HG02759 (cell line): ENCODE data around the gene PSAPL1.

Experiments
- ATAC-seq: cut with Tn5 transposase; IDR thresholded peaks from one replicate; pipeline ENCODE4 v1.9.1; 2021; ENCODE audit warnings: mild to moderate bottlenecking, moderate library complexity; ENCODE audit not compliant: unreplicated experiment

PSAPL1 gene

DNA sequence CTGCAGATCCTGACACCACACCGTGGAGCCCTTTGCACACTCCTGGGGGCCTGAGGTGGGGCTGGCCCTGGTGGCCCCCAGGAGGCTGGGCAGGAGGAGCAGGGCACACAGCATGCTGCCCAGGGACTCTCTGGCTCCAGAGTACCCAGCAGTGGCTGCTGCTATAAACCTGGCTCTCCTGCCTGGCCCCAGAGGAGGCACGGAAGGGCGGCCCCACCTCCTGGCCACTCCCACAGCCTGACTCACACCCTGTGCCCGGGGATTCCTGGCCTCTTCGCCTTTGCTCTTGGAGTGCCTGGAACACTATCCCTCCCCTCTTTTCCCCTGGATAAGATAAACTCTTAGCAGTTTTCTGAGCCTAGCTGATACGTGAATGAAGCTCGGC is at the start of gene PSAPL1:
Gene PSAPL1, minus strand, starts transcription at position 165 of the 385 bp plus-strand sequence. Its CDS starts 51 bp downstream, at position 114.
- ATAC-seq: no peak

- ATAC-seq: no peak
Observed at GRCh38 chr4:7481227-7481626, 46.5 kb upstream of the PSAPL1 start.

GRCh38 chr4:7480423-7480822 is 45.7 kb upstream of the PSAPL1 start:
- no peak for ATAC-seq

- no peak for ATAC-seq
Observed at GRCh38 chr4:7478665-7479064, 43.9 kb upstream of the PSAPL1 start.

DNA sequence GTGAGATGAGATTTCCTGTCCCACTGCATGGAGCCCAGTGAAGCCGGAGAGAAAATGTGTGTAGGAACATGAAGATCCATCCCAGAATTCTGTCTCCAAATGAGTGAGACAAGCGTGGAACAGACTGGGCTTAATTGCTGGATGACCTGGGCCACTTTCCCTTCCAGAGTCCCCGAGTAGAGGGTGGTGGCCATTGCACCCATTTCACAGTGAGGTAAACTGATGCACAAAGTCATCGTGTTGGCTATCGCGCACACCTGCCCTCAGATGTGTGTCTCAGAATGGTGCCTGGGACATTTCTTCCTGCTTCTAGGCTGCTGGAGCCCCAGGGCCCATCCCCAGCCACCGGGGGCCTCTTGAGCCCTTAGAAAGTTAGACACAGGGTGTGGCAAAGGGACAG is 43.0 kb upstream of the PSAPL1 start:
- ATAC-seq: no peak

DNA sequence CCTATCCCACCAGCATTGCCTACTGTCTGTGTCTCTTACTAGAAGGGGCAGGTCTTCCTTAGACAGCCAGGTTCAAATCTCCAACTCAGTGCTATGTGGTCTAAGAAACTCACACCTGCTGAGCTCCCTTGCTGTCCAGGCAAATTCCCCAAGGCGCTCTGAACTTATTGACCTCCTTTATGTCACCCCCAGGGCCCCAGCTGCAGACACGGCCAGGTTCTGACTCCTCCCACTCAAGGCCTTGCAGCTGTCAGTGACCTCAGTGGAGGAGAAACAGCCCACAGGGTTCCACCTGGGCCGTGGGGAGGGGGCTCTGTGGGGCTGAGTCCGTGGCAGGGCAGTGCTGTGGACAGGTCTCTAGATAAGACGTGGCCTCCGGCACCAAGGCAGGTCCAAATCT is 42.1 kb upstream of the PSAPL1 start:
- ATAC-seq: no peak

GRCh38 chr4:7475207-7475606 is 40.5 kb upstream of the PSAPL1 start:
- ATAC-seq: no peak

- ATAC-seq: no peak
Observed at GRCh38 chr4:7474320-7474719, 39.6 kb upstream of the PSAPL1 start.

DNA sequence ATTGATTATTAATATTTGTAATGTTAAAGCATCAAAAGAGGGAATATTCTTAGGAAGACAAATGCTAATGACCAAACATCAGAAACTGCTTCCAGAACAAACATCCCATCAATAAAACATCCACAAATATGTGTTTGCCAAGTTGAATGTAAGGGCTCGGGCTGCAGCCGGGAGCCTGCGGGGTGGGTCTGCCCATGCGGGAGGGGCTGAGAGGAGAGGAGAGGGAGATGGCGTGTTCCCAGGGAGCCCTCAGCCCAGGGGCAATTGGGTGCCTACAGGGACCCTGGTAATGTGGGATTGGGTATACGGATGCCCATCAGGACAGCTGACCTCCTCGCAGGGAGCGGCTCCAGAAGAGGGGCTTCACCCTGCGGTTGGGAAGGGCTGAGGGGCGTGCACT is 38.4 kb upstream of the PSAPL1 start:
- no peak for ATAC-seq

- no peak for ATAC-seq
Observed at GRCh38 chr4:7472442-7473013, 37.8 kb upstream of the PSAPL1 start.

DNA sequence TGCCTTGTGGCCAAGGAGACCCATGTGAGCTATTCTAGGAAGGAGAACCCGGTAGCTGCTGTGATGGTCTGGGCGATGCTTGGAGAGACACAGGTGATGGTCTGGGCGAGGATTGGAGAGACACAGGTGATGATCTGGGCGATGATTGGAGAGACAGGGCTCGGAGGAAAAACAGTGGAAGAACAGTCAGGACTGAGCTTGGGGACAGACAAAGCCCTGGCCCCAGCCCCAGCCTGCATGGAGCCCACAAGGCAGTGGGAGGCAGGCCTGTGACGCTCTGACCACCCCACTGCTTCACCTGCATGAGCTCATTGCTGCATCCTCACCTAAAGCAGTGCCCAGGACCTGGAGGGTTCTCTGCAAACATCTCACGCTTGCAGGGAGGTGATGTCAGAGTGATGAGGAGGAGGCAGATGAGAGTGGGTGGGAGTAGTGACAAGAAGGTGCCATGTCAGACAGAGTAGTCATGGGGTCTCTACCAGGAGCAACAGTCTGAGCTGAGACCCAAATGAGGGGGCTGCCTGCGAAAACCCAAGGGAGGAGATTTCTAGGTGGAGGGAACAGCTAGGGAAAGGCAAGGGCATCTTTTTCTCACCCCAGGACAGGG is 35.9 kb upstream of the PSAPL1 start:
- ATAC-seq: no peak

DNA sequence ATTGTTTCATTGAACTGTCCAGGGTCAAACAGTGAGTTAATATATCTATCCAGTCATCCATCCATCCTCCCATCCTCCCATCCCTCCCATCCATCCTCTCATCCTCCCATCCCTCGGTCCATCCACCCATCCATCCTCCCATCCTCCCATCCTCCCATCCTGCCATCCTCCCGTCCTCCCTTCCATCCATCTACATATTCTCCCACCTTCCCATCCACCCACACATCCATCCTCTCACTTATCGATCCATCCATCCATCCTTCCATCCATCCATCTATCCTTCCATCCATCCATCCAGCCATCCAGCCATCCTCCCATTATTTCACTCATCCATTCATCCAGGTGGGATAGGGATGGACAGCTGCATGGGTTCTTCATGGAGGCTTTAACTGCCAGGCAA is 35.4 kb upstream of the PSAPL1 start:
- no peak for ATAC-seq

- ATAC-seq: no peak
Observed at GRCh38 chr4:7469023-7469422, 34.3 kb upstream of the PSAPL1 start.

DNA sequence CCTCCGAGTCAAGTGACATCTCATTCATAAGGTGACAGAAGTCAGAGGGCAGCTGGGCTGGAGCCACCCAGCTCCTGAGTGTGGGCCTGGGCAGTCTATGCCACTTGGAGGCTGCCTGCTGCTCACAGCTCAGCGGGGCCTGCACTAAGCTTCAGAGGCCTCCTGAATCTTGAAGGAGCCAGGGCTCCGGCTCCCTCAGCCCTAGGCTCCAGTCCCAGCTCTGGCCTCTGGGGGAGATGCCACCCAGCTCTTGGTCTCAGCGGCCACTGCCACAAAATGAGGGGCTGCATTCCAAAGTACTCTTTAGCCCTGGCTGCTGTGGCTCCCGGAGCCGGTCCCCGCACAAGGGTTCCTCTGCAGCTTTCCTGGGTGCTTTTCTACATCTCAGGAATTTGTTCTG is 32.7 kb upstream of the PSAPL1 start:
- no peak for ATAC-seq

- no peak for ATAC-seq
Observed at GRCh38 chr4:7466904-7467303, 32.2 kb upstream of the PSAPL1 start.

DNA sequence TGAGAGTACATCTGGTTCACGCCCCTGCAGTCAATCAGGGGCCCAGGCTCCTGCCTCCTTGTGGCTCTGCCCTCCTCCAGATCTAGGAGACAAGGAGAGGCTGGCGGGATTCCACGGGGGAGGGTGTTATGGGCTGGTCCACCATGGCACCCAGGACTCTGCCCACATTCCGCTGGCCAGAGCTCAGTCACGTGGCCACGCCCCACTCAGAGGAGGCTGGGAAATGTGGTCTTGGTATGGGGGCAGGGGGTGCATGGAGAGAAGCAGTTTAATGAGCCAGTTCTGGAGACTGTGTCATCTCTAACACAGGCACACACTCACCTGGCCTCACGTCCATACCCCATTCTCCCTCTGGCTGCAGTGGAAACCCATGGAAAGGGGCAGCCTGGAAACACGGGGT is 31.5 kb upstream of the PSAPL1 start:
- ATAC-seq: no peak

DNA sequence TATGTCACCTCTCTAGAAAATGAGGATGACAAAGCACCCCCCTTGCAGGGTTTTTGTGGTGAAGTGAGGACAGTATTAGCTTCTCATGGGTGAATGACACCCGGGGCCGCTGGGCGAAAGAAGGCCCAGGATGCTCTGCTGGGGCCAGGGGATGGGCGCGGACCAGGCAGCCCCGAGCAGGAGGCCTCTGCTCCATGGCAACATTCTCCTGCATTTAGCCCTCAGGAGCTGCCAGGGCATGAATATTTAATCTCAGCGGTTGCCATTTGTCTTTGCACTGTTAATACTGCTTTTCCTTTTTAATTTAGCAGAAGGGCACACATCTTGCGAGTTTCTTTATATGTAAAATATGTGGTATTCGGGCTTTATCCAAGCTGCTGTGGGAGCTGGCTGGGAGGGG is 30.3 kb upstream of the PSAPL1 start:
- ATAC-seq: no peak

DNA sequence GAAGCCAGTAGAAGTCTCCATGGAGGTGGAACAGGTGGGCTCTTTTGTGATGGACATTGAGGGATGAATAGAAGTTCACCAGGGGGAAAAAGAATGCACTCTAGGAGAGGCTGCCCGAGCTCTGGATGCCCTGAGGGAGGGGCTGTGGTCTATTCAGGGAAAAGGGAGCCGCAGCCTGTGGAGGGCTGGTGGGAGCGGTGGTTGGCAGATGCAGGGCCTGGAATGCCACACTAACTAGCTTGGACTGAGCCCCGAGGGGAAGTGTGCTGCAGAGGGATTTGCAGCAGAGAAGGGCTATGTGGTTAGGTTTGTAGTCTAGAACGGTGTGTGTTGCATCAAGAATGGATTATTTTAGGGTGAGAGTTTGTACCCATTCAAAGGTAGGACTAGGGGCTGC is 29.5 kb upstream of the PSAPL1 start:
- no peak for ATAC-seq

DNA sequence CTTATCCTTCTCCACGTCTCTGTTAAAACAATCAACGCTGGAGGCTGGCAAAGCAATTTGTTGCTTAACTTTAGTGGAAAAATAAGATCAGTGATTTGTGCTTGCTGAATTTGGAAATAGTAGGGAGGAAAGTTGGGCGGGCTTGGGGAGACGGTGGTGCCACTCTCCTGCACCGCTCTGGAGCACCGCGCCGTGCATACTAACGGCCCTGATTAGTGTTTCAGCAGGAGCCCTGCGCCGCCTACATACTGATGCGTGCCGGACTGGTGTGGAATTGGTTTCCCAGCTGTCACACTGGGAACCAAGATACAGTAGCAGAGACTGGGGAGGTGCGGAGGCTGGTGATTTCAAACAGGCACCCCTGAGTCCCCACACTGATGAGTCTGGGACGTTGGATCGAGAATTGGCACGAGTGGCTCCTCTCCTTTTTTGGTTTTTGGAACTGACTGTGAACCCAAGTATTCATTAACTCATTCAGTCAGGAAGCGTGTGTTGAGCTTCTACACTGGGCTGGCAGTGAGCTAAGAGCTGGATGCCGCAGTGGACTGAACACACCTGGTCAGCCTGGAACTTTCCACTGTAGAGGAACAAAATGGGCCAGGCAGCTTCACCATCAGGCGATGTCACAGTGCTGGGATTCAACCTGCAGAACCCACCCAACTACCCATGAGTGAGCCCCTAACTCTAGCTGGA is 29.0 kb upstream of the PSAPL1 start:
- ATAC-seq: no peak

GRCh38 chr4:7462509-7462971 is 27.8 kb upstream of the PSAPL1 start:
- no peak for ATAC-seq

GRCh38 chr4:7461230-7461629 is 26.5 kb upstream of the PSAPL1 start:
- no peak for ATAC-seq

DNA sequence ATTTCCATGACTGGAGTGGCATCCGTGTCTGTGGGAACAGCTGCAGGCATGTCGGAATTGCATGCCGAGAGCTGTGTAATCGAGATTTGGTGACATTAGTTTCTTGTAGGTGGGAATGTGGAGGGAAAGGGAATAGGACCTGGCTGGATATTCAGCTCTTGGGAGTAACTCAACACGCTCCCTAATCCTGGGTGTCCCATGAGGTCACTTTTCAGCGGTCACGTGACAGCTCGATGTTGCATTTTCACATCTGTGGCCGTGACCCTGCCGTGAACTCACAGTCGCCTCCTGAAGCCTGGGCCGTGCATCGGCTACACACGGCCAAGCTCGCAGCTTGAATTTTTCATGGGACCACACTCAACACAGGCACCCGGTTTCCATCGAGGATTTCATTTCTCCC is 25.8 kb upstream of the PSAPL1 start:
- ATAC-seq: no peak
